ENCODE results near the gene CCDC97. TPM values are rescaled to one million over a fixed set of nuclear protein-coding genes. Genes with fewer than 3 reads are reported as not detected.
"Not testable (repeated sequence)": the region's sequence is repeated elsewhere in the genome, so short reads cannot be mapped to it uniquely, and the experiment has no call there.

The CCDC97 gene
- total and polyA plus RNA-seq, 4 donors: 7.0 to 24.3 (median 14.8) TPM

DNA sequence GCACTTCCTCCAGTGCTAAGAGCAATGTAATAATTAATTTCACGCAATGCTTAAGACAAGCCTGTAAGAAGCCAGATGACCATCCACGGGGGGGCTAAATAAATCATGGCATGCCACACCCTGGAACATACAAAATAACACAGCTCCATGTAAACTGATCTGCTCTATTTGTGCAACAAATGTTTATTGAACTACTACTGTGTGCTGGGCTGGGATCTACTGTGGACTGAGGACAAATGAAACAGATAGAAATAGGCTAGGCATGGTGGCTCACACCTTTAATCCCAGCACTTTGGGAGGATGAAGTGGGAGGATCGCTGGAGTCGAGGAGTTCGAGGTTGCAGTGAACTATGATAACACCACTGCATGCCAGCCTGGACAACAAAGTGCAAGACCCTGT lies 22.5 kb downstream of the CCDC97 start:
- no peaks in the 10 kb centered on the region for H3K4me1 ChIP-seq (ENCODE audit: control insufficient read depth in 1 of 2, insufficient read depth in 2 of 2, low read length in 2 of 2)
- DNase-seq (no peak), ATAC-seq (ENCODE audit: low FRiP score) (no peak)
- H3K27ac ChIP-seq (ENCODE audit: low read depth in 1 of 2, low read length in 2 of 2): no peak overlapping the region
- no peak overlapping the region for H3K4me3 ChIP-seq (ENCODE audit: low read length in 2 of 2)
- 90 to 92% methylated on average over 5 of the region's 5 CpGs for WGBS, 2 donors
- H3K9me3 ChIP-seq (ENCODE audit: control insufficient read depth, low read length): no peaks in the 10 kb centered on the region
- peaks cover 0 to 2% of the 10 kb centered on the region in 2 donors for H3K36me3 ChIP-seq (ENCODE audit: control insufficient read depth in 1 of 2, insufficient read depth in 2 of 2, low read length in 1 of 2)
- H3K27me3 ChIP-seq (ENCODE audit: control insufficient read depth in 1 of 2, insufficient read depth in 2 of 2, low read length in 1 of 2): no peaks in the 10 kb centered on the region
- intact Hi-C loops (cut with DNase I): no loop called here

DNA sequence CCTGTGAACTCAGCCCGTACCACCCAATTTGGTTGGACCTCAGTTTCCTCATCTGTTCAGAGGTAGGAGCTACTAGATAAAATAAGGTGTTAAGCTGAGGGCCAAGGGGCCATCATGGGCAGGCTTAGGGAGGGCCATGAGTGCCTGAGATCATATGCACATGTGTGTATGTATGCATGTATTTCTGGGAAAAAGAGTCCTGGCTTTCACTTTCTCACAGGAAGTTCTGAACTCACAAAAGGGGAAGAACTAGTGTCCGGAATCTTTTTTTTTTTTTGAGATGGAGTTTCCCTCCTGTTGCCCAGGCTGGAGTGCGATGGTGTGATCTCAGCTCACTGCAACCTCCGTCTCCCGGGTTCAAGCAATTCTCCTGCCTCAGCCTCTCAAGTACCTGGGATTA lies 24.8 kb downstream of the CCDC97 start:
- intact Hi-C loops (cut with DNase I): no loop called here
- no peak overlapping the region for H3K27ac ChIP-seq (ENCODE audit: low read depth in 1 of 2, low read length in 2 of 2)
- peaks cover 2% of the 10 kb centered on the region in 2 donors for H3K36me3 ChIP-seq (ENCODE audit: control insufficient read depth in 1 of 2, insufficient read depth in 2 of 2, low read length in 1 of 2)
- no peaks in the 10 kb centered on the region for H3K27me3 ChIP-seq (ENCODE audit: control insufficient read depth in 1 of 2, insufficient read depth in 2 of 2, low read length in 1 of 2)
- WGBS, 2 donors: 83 to 86% methylated on average over 5 of the region's 5 CpGs
- no peaks in the 10 kb centered on the region for H3K4me1 ChIP-seq (ENCODE audit: control insufficient read depth in 1 of 2, insufficient read depth in 2 of 2, low read length in 2 of 2)
- H3K9me3 ChIP-seq (ENCODE audit: control insufficient read depth, low read length): no peaks in the 10 kb centered on the region
- no peak for DNase-seq
- no peak for ATAC-seq (ENCODE audit: low FRiP score)
- no peak overlapping the region for H3K4me3 ChIP-seq (ENCODE audit: low read length in 2 of 2)

DNA sequence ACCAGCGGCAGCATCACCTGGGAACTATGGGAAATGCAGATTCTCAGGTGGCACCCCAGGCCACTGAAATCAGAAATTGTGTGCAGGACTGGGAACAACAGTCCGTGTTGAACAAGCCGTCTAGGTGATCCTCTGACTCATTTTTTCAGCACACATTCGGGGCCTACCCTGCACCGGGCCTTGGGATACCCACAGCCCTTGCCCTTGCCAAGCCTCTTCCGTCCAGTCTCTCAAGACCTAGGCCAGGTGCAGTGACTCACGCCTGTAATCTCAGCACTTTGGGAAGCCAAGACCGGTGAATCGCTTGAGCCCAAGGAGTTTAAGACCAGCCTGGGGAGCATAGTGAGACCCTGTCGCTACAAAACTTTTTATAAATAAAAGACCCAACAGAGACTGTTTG lies 25.5 kb downstream of the CCDC97 start:
- no peaks in the 10 kb centered on the region for H3K9me3 ChIP-seq (ENCODE audit: control insufficient read depth, low read length)
- ATAC-seq (ENCODE audit: low FRiP score): no peak
- no peaks in the 10 kb centered on the region for H3K4me1 ChIP-seq (ENCODE audit: control insufficient read depth in 1 of 2, insufficient read depth in 2 of 2, low read length in 2 of 2)
- no peak overlapping the region for H3K27ac ChIP-seq (ENCODE audit: low read depth in 1 of 2, low read length in 2 of 2)
- no peaks in the 10 kb centered on the region for H3K27me3 ChIP-seq (ENCODE audit: control insufficient read depth in 1 of 2, insufficient read depth in 2 of 2, low read length in 1 of 2)
- peaks cover 2% of the 10 kb centered on the region in 2 donors for H3K36me3 ChIP-seq (ENCODE audit: control insufficient read depth in 1 of 2, insufficient read depth in 2 of 2, low read length in 1 of 2)
- H3K4me3 ChIP-seq (ENCODE audit: low read length in 2 of 2): no peak overlapping the region
- 93 to 95% methylated on average over 10 of the region's 10 CpGs for WGBS, 2 donors
- DNase-seq: no peak
- intact Hi-C loops (cut with DNase I): no loop called here

DNA sequence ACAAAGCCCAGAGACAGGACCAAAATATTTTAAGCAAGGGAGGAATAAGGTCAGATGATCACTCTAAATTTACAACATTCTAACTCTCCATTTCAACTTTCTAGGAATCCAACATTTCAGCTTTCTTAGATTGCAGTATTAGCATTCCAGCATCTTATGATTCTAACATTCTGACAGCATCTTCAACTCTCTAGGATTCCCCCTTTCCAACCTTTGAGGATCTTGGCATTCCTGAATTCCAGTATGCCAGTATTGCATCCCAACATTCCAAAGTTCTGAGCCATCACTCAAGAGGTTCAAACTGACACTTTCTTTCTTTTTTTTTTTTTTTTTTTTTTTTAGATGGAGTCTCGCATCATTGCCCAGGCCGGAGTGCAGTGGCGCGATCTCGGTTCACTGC lies 30.0 kb downstream of the CCDC97 start:
- Histone ChIP-seq H3K36me3 (ENCODE audit: control insufficient read depth in 1 of 2, insufficient read depth in 2 of 2, low read length in 1 of 2) (peaks cover 2 to 6% of the 10 kb centered on the region in 2 donors), H3K9me3 (ENCODE audit: control insufficient read depth, low read length) (no peaks in the 10 kb centered on the region), H3K27me3 (ENCODE audit: control insufficient read depth in 1 of 2, insufficient read depth in 2 of 2, low read length in 1 of 2) (no peaks in the 10 kb centered on the region), H3K4me3 (ENCODE audit: low read length in 2 of 2) (no peak overlapping the region), H3K4me1 (ENCODE audit: control insufficient read depth in 1 of 2, insufficient read depth in 2 of 2, low read length in 2 of 2) (no peaks in the 10 kb centered on the region), H3K27ac (ENCODE audit: low read depth in 1 of 2, low read length in 2 of 2) (no peak overlapping the region)
- WGBS, 2 donors: 93 to 95% methylated on average over 5 of the region's 5 CpGs
- intact Hi-C loops (cut with DNase I): no loop called here
- DNase-seq (no peak), ATAC-seq (ENCODE audit: low FRiP score) (no peak)

DNA sequence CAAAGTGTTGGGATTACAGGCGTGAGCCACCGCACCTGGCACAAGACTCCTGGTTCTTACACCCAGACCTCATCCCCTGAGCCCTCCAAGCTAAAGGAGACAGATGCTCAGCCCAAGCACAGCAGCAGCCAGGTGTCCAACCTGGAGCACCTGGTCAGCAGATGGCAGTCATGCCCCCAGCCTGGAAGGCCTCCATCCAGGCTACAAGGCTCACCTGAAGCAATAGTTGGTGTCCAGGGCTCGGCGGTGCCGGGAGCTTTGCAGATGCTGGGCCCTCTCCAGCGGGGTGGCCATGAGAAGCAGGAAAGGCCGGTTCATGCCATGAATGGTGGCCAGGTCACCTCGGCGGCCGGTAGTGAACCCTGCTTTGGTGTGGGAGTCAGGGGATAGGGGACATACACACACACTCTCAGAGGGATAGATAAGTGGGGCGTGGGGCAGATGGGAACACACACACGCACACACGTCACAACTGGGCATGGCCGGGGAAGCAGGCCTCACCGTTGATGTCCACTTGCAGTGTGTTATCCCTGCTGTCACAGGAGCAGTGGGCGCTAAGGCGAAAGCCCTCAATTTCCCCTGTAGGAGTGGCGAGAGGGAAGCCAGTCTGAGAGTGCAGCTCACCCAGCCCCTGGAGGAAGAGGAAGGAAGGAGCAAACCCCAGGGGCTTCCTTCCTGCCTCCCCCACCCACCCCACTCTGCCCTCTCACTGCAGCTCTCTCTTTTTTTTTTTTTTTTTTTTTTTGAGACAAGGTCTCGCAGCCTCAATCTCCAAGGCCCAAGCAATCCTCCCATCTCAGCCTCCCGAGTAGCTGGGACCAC lies 31.9 kb downstream of the CCDC97 start:
- H3K27me3 ChIP-seq (ENCODE audit: control insufficient read depth in 1 of 2, insufficient read depth in 2 of 2, low read length in 1 of 2): no peaks in the 10 kb centered on the region

DNA sequence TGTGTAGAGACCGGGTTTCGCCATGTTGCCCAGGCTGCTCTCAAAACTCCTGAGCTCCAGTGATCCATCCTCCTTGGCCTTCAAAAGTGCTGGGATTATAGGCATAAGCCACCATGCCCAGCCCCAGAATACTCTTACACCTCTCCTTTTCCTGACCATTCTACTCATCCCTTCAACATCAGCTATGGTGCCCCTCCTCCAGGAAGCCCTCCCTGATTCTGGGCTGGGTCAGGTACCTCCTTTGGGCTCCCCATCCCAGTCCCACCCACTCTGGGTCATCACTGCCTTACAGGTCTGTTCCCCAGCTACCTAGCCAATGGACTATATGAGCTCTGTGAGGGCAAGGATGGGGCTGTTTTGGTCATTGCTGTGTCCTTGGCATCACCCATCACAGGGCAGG lies 34.2 kb downstream of the CCDC97 start:
- WGBS, 2 donors: 97% methylated on average over 2 of the region's 2 CpGs
- intact Hi-C loops (cut with DNase I): no loop called here
- H3K36me3 ChIP-seq (ENCODE audit: control insufficient read depth in 1 of 2, insufficient read depth in 2 of 2, low read length in 1 of 2): peaks cover 0 to 6% of the 10 kb centered on the region in 2 donors

More for the DNA sequence above, 31.9 kb downstream of the CCDC97 start:
- Histone ChIP-seq H3K36me3 (ENCODE audit: control insufficient read depth in 1 of 2, insufficient read depth in 2 of 2, low read length in 1 of 2) (peaks cover 2 to 6% of the 10 kb centered on the region in 2 donors), H3K4me3 (ENCODE audit: low read length in 2 of 2) (no peak overlapping the region), H3K27ac (ENCODE audit: low read depth in 1 of 2, low read length in 2 of 2) (no peak overlapping the region), H3K9me3 (ENCODE audit: control insufficient read depth, low read length) (no peaks in the 10 kb centered on the region), H3K4me1 (ENCODE audit: control insufficient read depth in 1 of 2, insufficient read depth in 2 of 2, low read length in 2 of 2) (no peaks in the 10 kb centered on the region)
- WGBS, 2 donors: 92 to 94% methylated on average over 20 of the region's 20 CpGs
- ATAC-seq (ENCODE audit: low FRiP score): peak; percentile 52
- DNase-seq: no peak
- intact Hi-C loops (cut with DNase I): no loop called here

DNA sequence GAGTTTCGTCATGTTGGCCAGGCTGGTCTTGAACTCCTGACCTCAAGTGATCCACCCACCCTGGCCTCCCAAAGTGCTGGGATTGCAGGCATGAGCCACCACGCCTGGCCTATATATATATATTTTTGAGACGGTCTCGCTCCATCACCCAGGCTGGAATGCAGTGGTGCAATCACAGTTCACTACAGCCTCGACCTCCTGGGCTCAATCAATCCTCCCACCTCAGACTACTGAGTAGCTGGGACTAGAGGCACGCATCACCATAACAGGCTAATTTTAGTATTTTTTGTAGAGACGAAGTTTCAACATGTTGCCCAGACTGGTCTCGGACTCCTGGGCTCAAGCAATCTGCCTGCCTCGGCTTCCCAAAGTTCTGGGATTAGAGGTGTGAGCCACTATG lies 36.9 kb downstream of the CCDC97 start:
- H3K27me3 ChIP-seq (ENCODE audit: control insufficient read depth in 1 of 2, insufficient read depth in 2 of 2, low read length in 1 of 2); H3K4me3 ChIP-seq (ENCODE audit: low read length in 2 of 2); H3K27ac ChIP-seq (ENCODE audit: low read depth in 1 of 2, low read length in 2 of 2); DNase-seq; H3K4me1 ChIP-seq (ENCODE audit: control insufficient read depth in 1 of 2, insufficient read depth in 2 of 2, low read length in 2 of 2); H3K9me3 ChIP-seq (ENCODE audit: control insufficient read depth, low read length); ATAC-seq (ENCODE audit: low FRiP score); H3K36me3 ChIP-seq (ENCODE audit: control insufficient read depth in 1 of 2, insufficient read depth in 2 of 2, low read length in 1 of 2); intact Hi-C loops (cut with DNase I): not testable (repeated sequence)
- 83% methylated on average over 9 of the region's 9 CpGs for WGBS, 2 donors

More for the DNA sequence above, 34.2 kb downstream of the CCDC97 start:
- no peaks in the 10 kb centered on the region for H3K4me1 ChIP-seq (ENCODE audit: control insufficient read depth in 1 of 2, insufficient read depth in 2 of 2, low read length in 2 of 2)
- no peak for ATAC-seq (ENCODE audit: low FRiP score)
- H3K27me3 ChIP-seq (ENCODE audit: control insufficient read depth in 1 of 2, insufficient read depth in 2 of 2, low read length in 1 of 2): no peaks in the 10 kb centered on the region
- no peaks in the 10 kb centered on the region for H3K9me3 ChIP-seq (ENCODE audit: control insufficient read depth, low read length)
- no peak overlapping the region for H3K4me3 ChIP-seq (ENCODE audit: low read length in 2 of 2)
- DNase-seq: no peak
- no peak overlapping the region for H3K27ac ChIP-seq (ENCODE audit: low read depth in 1 of 2, low read length in 2 of 2)

DNA sequence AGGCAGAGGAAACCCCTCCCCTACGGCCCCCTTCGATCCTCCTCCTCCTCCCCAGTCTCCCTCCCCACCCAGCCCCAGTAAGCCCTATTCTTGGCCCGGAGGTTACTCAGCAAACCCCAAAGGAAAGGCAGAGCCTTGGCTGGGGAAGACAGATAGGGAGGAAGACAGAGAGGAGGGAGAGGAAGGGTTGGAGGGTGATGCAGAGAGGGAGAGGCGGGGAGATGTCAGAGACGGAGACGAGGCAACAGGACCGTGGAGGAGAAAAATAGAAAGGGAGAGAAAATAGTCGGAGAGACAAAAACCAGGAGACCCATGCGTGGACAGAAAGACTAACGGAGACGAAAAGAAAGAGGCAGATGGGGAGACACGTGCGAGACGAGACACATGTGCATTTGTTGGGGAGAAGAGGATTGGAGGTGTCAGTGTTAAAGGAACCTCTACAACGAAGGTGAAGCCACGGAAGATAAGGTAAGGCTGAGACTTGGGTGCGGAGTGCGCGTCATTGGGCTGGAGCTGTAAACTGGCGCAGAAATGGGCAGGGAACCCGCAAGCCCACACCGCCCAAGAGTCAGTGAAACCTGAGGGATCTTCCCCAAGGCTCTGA lies 40.9 kb downstream of the CCDC97 start:
- H3K4me3 ChIP-seq (ENCODE audit: low read length in 2 of 2): peak overlapping the region; percentile 34 to 77
- H3K36me3 ChIP-seq (ENCODE audit: control insufficient read depth in 1 of 2, insufficient read depth in 2 of 2, low read length in 1 of 2): no peaks in the 10 kb centered on the region
- DNase-seq (no peak), ATAC-seq (ENCODE audit: low FRiP score) (no peak)
- no peaks in the 10 kb centered on the region for H3K9me3 ChIP-seq (ENCODE audit: control insufficient read depth, low read length)
- peak overlapping the region in 1 of 2 donors; percentile 16 for H3K27ac ChIP-seq (ENCODE audit: low read depth in 1 of 2, low read length in 2 of 2)
- no peaks in the 10 kb centered on the region for H3K27me3 ChIP-seq (ENCODE audit: control insufficient read depth in 1 of 2, insufficient read depth in 2 of 2, low read length in 1 of 2)
- WGBS, 2 donors: 1 to 2% methylated on average over 22 of the region's 22 CpGs
- H3K4me1 ChIP-seq (ENCODE audit: control insufficient read depth in 1 of 2, insufficient read depth in 2 of 2, low read length in 2 of 2): no peaks in the 10 kb centered on the region
- intact Hi-C loops (cut with DNase I): loop anchor here in 1 of 2 donors (5.0 kb wide), 2 partner anchors 39 to 76 kb away; partner anchors contain the start of genes B3GNT8 and CCDC97

Measured in aorta (tissue), 5 donors.